Astrocyte of the spinal cord (primary cell): Measurements from ENCODE around the gene DAW1.
A peak's percentile ranks its signal among the peaks of the same experiment; 100 is the strongest.

Source experiments
- DNase-seq: peaks from one replicate; pipeline ENCODE4 v3.0.0; 2011; ENCODE audit warnings: low read depth, low spot score
- H3K4me3 ChIP-seq: 2 replicates; pipeline ENCODE4 v1.5.1; 2011; ENCODE audit warnings: low read depth, mild to moderate bottlenecking, low read length, moderate library complexity
- CTCF ChIP-seq: IDR thresholded peaks from 2 replicates; pipeline ENCODE4 v1.5.1; 2012; ENCODE audit warnings: low read depth, mild to moderate bottlenecking, low read length, inconsistent platforms
- in situ Hi-C: cut with HindIII; loops from 2 replicates; pipeline ENCODE4 v1.10.0; 2017; ENCODE audit warnings: low sequenced_read_pairs

The DAW1 gene

DNA sequence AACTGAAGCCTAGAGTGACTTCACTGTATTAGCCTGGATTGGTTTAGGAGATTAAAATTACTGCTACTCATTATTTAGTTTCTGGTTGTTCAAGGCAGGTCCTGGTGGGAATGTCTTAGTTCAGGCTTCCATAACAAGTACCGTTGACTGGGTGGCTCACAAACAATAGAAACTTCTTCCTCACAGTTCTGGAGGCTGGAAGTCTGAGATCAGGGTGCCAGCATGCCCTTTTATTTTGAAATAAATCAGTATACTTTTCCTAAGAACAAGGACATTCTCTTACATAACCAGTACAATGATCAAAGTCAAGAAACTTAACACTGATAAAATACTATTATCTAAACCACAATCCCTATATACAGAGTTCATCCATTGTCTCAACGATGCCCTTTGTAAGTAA is 4.0 kb upstream of the DAW1 start:
- TF ChIP-seq CTCF: no peak
- no peak overlapping the region for H3K4me3 ChIP-seq
- no peak for DNase-seq
- in situ Hi-C loops: no loop called here

DNA sequence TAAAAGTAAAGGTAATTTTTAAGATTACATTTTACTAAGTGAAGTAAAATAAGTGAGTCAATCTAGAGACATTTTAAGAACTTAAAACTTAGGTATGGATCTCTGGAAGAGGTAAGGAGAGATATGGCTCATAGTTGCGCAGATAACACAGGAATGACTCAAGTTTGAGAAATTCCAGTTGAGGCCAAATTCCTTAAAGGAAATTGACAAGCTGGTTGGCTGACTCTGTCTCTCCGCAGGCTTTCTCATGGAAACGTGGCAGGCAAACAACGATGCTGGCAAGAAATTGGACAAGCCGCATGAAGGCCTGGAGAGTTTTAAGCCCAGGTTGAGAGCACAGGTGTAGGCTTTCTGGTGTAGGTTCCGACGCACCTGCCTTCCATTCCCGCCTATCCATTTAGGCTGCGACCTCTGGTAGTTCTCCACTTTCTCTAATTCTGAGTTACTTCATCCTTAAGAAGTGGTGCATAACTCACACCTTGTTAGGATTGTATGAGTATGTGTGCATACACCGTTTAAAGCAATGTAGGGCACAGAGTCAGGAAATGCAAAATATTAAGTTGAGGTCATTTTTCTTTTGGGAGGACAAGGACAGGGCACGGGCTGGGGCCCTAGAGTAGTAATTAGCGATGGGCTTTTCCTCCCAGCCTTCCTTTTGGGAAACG is 589 bp upstream of the DAW1 start:
- DNase-seq: peak; percentile 85
- no peak for TF ChIP-seq CTCF
- in situ Hi-C loops: no loop called here
- peak overlapping the region; percentile 43 for H3K4me3 ChIP-seq

- no peak for DNase-seq
- in situ Hi-C loops: no loop called here
- H3K4me3 ChIP-seq: no peak overlapping the region
- TF ChIP-seq CTCF: no peak
These were observed 1.2 kb downstream of the DAW1 start for GRCh38 chr2:227872676-227873075.

DNA sequence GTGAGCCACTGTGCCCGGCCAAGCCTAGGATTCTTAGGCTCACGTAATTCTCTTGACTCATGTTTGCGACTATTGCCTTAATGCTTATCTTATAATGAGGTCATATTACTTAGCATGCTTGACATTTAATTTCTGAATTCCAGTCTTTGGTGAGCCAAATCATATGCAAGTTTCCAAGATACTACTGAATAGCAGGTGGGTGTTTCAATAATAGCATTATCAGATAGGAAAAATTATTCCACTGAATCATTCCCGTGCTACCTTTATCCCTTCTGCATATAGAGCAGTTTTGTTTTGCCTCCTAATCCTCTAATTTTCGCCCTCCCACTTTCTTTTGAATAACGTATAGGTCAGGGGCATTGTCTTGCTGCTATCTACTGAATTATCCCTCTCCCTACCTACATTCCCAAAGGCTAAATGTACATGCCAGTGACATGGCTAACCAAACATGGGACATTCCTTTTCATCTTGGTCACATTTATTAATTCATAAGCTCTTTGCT is 4.9 kb downstream of the DAW1 start:
- TF ChIP-seq CTCF: no peak
- H3K4me3 ChIP-seq: no peak overlapping the region
- DNase-seq: no peak
- in situ Hi-C loops: no loop called here

GRCh38 chr2:227877421-227878310 is 6.2 kb downstream of the DAW1 start:
- no peak overlapping the region for H3K4me3 ChIP-seq
- DNase-seq: no peak
- in situ Hi-C loops: no loop called here
- TF ChIP-seq CTCF: no peak

- no peak overlapping the region for H3K4me3 ChIP-seq
- no peak for DNase-seq
- TF ChIP-seq CTCF: no peak
- in situ Hi-C loops: no loop called here
These were observed 9.0 kb downstream of the DAW1 start for GRCh38 chr2:227880460-227880859.
